HEK293 (cell line): Measurements from ENCODE around the gene C1orf52.

Experiments used
- ZBTB17 ChIP-seq: fragments of 450-650 bp; formaldehyde crosslinking; IDR thresholded peaks from 2 replicates; pipeline ENCODE4 v1.5.1; 2016; ENCODE audit warnings: missing biosample characterization, missing genetic modification characterization
- ZEB2 ChIP-seq: fragments of 450-650 bp; formaldehyde crosslinking; IDR thresholded peaks from 2 replicates; pipeline ENCODE4 v1.5.1; 2016; ENCODE audit warnings: missing biosample characterization, missing genetic modification characterization
- ZNF311 ChIP-seq: fragments of 450-650 bp; formaldehyde crosslinking; IDR thresholded peaks from 2 replicates; pipeline ENCODE4 v1.5.1; 2017; ENCODE audit warnings: missing biosample characterization, missing genetic modification characterization, borderline replicate concordance
- ZNF394 ChIP-seq: fragments of 450-650 bp; formaldehyde crosslinking; IDR thresholded peaks from 2 replicates; pipeline ENCODE4 v1.5.1; 2016; ENCODE audit warnings: missing biosample characterization, missing genetic modification characterization, mild to moderate bottlenecking, moderate library complexity, borderline replicate concordance
- ZNF626 ChIP-seq: fragments of 450-650 bp; sonication (Bioruptor Pico); formaldehyde crosslinking; IDR thresholded peaks from 2 replicates; pipeline ENCODE4 v1.5.1; 2018; ENCODE audit warnings: missing biosample characterization, missing genetic modification characterization, inconsistent platforms
- ZNF654 ChIP-seq: fragments of 450-650 bp; formaldehyde crosslinking; IDR thresholded peaks from 2 replicates; pipeline ENCODE4 v1.5.1; 2016; ENCODE audit warnings: low read depth, missing biosample characterization, missing genetic modification characterization
- ZNF658 ChIP-seq: fragments of 450-650 bp; formaldehyde crosslinking; IDR thresholded peaks from 2 replicates; pipeline ENCODE4; 2016; ENCODE audit warnings: missing biosample characterization, missing genetic modification characterization
- ZNF830 ChIP-seq: fragments of 450-650 bp; IDR thresholded peaks from 2 replicates; pipeline ENCODE4 v1.5.0; 2018; ENCODE audit warnings: missing biosample characterization, missing genetic modification characterization, low read depth, mild to moderate bottlenecking, moderate library complexity
- TF ChIP-seq, protein P1 (sequence below): fragments of 450-650 bp; IDR thresholded peaks from 2 replicates; pipeline ENCODE4 v1.5.1; 2018; ENCODE audit warnings: missing biosample characterization, missing genetic modification characterization
- TF ChIP-seq, protein P2 (sequence below): fragments of 450-650 bp; formaldehyde crosslinking; conservative IDR thresholded peaks from 2 replicates; pipeline ENCODE4 v1.5.1; 2016; ENCODE audit warnings: low read depth, missing biosample characterization, missing genetic modification characterization
- TF ChIP-seq, protein P3 (sequence below): fragments of 450-650 bp; formaldehyde crosslinking; IDR thresholded peaks from 2 replicates; pipeline ENCODE4 v1.5.1; 2016; ENCODE audit warnings: missing biosample characterization, missing genetic modification characterization
- TF ChIP-seq, protein P4 (sequence below): fragments of 450-650 bp; formaldehyde crosslinking; IDR thresholded peaks from 2 replicates; pipeline ENCODE4 v1.5.1; 2016; ENCODE audit warnings: missing biosample characterization, missing genetic modification characterization
- TF ChIP-seq, protein P5 (sequence below): fragments of 450-650 bp; formaldehyde crosslinking; IDR thresholded peaks from 2 replicates; pipeline ENCODE4 v1.5.1; 2016; ENCODE audit warnings: missing biosample characterization, missing genetic modification characterization
- TF ChIP-seq, protein P6 (sequence below): fragments of 450-650 bp; formaldehyde crosslinking; IDR thresholded peaks from 2 replicates; pipeline ENCODE4 v1.5.1; 2017; ENCODE audit warnings: missing biosample characterization, missing genetic modification characterization
- TF ChIP-seq, protein P7 (sequence below): fragments of 450-650 bp; formaldehyde crosslinking; IDR thresholded peaks from 2 replicates; pipeline ENCODE4 v1.5.1; 2016; ENCODE audit warnings: missing biosample characterization, missing genetic modification characterization

C1orf52 gene

DNA sequence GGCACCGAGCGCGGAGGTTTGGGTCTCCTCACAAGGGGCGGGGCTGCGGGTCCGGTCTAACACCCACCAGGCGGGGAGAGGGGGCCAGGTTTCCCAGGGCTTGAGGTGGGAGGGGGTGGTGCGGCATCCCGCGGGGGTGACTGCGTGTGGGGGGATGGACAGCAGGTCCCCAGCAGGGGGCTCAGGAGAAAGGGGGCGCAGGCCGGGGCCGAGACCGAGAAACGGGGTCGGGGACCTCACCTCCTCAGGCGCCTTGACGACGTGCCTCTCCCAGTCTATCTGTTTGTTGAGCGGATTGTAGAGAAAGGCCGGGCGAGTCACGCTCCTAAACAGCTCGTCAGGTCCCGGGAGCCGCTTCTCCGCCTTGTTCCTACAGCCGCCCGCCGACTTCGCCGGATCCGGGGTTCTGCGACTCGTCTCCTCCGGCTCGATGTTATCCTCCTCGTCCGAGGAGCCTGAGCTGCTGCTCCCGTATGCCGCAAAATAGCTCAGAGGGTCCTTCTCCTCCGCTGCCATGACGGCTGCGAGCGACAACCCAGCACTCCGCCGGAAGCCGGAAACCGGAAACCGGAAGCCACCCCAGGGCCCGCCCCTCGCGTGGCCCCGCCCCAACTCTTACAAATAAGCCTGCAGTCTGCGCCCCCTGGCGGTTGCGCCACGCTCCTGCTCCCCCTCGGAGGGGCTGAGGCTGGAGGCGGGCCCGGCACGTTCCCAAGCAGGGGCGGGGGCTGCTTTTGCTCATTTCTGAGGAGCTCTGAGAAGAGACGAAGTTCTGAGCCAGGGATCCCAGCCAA is at the start of gene C1orf52 (continued):
- TF ChIP-seq, protein P1, sequence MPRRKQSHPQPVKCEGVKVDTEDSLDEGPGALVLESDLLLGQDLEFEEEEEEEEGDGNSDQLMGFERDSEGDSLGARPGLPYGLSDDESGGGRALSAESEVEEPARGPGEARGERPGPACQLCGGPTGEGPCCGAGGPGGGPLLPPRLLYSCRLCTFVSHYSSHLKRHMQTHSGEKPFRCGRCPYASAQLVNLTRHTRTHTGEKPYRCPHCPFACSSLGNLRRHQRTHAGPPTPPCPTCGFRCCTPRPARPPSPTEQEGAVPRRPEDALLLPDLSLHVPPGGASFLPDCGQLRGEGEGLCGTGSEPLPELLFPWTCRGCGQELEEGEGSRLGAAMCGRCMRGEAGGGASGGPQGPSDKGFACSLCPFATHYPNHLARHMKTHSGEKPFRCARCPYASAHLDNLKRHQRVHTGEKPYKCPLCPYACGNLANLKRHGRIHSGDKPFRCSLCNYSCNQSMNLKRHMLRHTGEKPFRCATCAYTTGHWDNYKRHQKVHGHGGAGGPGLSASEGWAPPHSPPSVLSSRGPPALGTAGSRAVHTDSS (tag by site-specific recombination): 0 out of 2 replicates have a peak, but pooled peaks have one; percentile 11
- TF ChIP-seq, protein P2, sequence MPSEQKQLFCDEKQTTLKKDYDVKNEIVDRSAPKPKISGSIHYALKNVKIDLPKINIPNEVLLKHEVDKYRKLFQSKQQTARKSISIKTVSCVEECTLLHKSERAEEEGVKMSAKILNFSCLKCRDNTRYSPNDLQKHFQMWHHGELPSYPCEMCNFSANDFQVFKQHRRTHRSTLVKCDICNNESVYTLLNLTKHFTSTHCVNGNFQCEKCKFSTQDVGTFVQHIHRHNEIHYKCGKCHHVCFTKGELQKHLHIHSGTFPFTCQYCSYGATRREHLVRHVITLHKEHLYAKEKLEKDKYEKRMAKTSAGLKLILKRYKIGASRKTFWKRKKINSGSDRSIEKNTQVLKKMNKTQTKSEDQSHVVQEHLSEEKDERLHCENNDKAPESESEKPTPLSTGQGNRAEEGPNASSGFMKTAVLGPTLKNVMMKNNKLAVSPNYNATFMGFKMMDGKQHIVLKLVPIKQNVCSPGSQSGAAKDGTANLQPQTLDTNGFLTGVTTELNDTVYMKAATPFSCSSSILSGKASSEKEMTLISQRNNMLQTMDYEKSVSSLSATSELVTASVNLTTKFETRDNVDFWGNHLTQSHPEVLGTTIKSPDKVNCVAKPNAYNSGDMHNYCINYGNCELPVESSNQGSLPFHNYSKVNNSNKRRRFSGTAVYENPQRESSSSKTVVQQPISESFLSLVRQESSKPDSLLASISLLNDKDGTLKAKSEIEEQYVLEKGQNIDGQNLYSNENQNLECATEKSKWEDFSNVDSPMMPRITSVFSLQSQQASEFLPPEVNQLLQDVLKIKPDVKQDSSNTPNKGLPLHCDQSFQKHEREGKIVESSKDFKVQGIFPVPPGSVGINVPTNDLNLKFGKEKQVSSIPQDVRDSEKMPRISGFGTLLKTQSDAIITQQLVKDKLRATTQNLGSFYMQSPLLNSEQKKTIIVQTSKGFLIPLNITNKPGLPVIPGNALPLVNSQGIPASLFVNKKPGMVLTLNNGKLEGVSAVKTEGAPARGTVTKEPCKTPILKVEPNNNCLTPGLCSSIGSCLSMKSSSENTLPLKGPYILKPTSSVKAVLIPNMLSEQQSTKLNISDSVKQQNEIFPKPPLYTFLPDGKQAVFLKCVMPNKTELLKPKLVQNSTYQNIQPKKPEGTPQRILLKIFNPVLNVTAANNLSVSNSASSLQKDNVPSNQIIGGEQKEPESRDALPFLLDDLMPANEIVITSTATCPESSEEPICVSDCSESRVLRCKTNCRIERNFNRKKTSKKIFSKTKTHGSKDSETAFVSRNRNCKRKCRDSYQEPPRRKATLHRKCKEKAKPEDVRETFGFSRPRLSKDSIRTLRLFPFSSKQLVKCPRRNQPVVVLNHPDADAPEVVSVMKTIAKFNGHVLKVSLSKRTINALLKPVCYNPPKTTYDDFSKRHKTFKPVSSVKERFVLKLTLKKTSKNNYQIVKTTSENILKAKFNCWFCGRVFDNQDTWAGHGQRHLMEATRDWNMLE (tag by site-specific recombination): peak; percentile 71; the same call in 1 of the 2 replicates
- TF ChIP-seq ZNF658 (no peak), ZNF830 (tag by site-specific recombination) (no peak), ZEB2 (tag by site-specific recombination) (peak; percentile 66), ZNF311 (no peak), ZNF654 (tag by site-specific recombination) (no peak), ZNF626 (tag by site-specific recombination) (no peak), ZBTB17 (tag by site-specific recombination) (peak; percentile 95), ZNF394 (peak; percentile 54; the same call in 1 of the 2 replicates)
- TF ChIP-seq, protein P3, sequence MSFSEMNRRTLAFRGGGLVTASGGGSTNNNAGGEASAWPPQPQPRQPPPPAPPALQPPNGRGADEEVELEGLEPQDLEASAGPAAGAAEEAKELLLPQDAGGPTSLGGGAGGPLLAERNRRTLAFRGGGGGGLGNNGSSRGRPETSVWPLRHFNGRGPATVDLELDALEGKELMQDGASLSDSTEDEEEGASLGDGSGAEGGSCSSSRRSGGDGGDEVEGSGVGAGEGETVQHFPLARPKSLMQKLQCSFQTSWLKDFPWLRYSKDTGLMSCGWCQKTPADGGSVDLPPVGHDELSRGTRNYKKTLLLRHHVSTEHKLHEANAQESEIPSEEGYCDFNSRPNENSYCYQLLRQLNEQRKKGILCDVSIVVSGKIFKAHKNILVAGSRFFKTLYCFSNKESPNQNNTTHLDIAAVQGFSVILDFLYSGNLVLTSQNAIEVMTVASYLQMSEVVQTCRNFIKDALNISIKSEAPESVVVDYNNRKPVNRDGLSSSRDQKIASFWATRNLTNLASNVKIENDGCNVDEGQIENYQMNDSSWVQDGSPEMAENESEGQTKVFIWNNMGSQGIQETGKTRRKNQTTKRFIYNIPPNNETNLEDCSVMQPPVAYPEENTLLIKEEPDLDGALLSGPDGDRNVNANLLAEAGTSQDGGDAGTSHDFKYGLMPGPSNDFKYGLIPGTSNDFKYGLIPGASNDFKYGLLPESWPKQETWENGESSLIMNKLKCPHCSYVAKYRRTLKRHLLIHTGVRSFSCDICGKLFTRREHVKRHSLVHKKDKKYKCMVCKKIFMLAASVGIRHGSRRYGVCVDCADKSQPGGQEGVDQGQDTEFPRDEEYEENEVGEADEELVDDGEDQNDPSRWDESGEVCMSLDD (tag by site-specific recombination): 0 out of 2 replicates have a peak, but pooled peaks have one; percentile 15
- TF ChIP-seq, protein P4, sequence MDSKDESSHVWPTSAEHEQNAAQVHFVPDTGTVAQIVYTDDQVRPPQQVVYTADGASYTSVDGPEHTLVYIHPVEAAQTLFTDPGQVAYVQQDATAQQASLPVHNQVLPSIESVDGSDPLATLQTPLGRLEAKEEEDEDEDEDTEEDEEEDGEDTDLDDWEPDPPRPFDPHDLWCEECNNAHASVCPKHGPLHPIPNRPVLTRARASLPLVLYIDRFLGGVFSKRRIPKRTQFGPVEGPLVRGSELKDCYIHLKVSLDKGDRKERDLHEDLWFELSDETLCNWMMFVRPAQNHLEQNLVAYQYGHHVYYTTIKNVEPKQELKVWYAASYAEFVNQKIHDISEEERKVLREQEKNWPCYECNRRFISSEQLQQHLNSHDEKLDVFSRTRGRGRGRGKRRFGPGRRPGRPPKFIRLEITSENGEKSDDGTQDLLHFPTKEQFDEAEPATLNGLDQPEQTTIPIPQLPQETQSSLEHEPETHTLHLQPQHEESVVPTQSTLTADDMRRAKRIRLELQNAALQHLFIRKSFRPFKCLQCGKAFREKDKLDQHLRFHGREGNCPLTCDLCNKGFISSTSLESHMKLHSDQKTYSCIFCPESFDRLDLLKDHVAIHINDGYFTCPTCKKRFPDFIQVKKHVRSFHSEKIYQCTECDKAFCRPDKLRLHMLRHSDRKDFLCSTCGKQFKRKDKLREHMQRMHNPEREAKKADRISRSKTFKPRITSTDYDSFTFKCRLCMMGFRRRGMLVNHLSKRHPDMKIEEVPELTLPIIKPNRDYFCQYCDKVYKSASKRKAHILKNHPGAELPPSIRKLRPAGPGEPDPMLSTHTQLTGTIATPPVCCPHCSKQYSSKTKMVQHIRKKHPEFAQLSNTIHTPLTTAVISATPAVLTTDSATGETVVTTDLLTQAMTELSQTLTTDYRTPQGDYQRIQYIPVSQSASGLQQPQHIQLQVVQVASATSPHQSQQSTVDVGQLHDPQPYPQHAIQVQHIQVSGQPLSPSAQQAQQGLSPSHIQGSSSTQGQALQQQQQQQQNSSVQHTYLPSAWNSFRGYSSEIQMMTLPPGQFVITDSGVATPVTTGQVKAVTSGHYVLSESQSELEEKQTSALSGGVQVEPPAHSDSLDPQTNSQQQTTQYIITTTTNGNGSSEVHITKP (tag by site-specific recombination): no peak
- TF ChIP-seq, protein P5, sequence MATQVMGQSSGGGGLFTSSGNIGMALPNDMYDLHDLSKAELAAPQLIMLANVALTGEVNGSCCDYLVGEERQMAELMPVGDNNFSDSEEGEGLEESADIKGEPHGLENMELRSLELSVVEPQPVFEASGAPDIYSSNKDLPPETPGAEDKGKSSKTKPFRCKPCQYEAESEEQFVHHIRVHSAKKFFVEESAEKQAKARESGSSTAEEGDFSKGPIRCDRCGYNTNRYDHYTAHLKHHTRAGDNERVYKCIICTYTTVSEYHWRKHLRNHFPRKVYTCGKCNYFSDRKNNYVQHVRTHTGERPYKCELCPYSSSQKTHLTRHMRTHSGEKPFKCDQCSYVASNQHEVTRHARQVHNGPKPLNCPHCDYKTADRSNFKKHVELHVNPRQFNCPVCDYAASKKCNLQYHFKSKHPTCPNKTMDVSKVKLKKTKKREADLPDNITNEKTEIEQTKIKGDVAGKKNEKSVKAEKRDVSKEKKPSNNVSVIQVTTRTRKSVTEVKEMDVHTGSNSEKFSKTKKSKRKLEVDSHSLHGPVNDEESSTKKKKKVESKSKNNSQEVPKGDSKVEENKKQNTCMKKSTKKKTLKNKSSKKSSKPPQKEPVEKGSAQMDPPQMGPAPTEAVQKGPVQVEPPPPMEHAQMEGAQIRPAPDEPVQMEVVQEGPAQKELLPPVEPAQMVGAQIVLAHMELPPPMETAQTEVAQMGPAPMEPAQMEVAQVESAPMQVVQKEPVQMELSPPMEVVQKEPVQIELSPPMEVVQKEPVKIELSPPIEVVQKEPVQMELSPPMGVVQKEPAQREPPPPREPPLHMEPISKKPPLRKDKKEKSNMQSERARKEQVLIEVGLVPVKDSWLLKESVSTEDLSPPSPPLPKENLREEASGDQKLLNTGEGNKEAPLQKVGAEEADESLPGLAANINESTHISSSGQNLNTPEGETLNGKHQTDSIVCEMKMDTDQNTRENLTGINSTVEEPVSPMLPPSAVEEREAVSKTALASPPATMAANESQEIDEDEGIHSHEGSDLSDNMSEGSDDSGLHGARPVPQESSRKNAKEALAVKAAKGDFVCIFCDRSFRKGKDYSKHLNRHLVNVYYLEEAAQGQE: peak; percentile 30; the same call in 1 of the 2 replicates
- TF ChIP-seq, protein P6, sequence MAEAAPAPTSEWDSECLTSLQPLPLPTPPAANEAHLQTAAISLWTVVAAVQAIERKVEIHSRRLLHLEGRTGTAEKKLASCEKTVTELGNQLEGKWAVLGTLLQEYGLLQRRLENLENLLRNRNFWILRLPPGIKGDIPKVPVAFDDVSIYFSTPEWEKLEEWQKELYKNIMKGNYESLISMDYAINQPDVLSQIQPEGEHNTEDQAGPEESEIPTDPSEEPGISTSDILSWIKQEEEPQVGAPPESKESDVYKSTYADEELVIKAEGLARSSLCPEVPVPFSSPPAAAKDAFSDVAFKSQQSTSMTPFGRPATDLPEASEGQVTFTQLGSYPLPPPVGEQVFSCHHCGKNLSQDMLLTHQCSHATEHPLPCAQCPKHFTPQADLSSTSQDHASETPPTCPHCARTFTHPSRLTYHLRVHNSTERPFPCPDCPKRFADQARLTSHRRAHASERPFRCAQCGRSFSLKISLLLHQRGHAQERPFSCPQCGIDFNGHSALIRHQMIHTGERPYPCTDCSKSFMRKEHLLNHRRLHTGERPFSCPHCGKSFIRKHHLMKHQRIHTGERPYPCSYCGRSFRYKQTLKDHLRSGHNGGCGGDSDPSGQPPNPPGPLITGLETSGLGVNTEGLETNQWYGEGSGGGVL (tag by site-specific recombination): no peak
- TF ChIP-seq, protein P7, sequence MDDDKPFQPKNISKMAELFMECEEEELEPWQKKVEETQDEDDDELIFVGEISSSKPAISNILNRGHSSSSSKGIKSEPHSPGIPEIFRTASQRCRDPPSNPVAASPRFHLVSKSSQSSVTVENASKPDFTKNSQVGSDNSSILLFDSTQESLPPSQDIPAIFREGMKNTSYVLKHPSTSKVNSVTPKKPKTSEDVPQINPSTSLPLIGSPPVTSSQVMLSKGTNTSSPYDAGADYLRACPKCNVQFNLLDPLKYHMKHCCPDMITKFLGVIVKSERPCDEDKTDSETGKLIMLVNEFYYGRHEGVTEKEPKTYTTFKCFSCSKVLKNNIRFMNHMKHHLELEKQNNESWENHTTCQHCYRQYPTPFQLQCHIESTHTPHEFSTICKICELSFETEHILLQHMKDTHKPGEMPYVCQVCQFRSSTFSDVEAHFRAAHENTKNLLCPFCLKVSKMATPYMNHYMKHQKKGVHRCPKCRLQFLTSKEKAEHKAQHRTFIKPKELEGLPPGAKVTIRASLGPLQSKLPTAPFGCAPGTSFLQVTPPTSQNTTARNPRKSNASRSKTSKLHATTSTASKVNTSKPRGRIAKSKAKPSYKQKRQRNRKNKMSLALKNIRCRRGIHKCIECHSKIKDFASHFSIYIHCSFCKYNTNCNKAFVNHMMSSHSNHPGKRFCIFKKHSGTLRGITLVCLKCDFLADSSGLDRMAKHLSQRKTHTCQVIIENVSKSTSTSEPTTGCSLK (tag by site-specific recombination): no peak
